H1 (cell line): ENCODE results near the gene BTD.

ENCODE experiments used
- FOSL1 ChIP-seq: IDR thresholded peaks from 2 replicates; pipeline ENCODE4 v1.6.1; 2011; ENCODE audit warnings: mild to moderate bottlenecking, low read depth, low read length, moderate library complexity; ENCODE audit not compliant: insufficient read depth
- JUND ChIP-seq: IDR thresholded peaks from 2 replicates; pipeline ENCODE4 v1.6.1; 2011; ENCODE audit warnings: mild to moderate bottlenecking, improper control_type of control experiment, low read length
- POLR2AphosphoS5 ChIP-seq: IDR thresholded peaks from 2 replicates; pipeline ENCODE4 v1.6.1; 2011; ENCODE audit warnings: low read depth, low read length
- SIN3A ChIP-seq, 2 experiments: IDR thresholded peaks in 1 of 2; conservative IDR thresholded peaks in 1 of 2; 2 replicates each; pipeline ENCODE4 v1.6.1; 2011 to 2012; ENCODE audit warnings: low read length in 2 of 2, improper control_type of control experiment in 1 of 2, low read depth in 1 of 2, mild to moderate bottlenecking in 1 of 2
- SP1 ChIP-seq: IDR thresholded peaks from 2 replicates; pipeline ENCODE4 v1.6.1; 2011; ENCODE audit warnings: low read depth, low read length
- TCF12 ChIP-seq: IDR thresholded peaks from 2 replicates; pipeline ENCODE4 v1.6.1; 2011; ENCODE audit warnings: low read depth, mild to moderate bottlenecking, low read length
- TF ChIP-seq, protein P1 (sequence below), 3 experiments: IDR thresholded peaks; 1 replicate in 2 of 3; 2 replicates in 1 of 3; pipeline versions ENCODE4 v1.5.1 to v1.6.1; 2011; ENCODE audit warnings: low read length in 3 of 3, mild to moderate bottlenecking in 3 of 3, inconsistent platforms in 2 of 3, low read depth in 1 of 3, moderate library complexity in 1 of 3; ENCODE audit not compliant: insufficient read depth in 1 of 3; ENCODE audit errors: control extremely low read depth in 1 of 3

GRCh38 chr3:15690748-15691147 lies 89.2 kb downstream of the BTD start:
- TF ChIP-seq SP1 (no peak), TCF12 (no peak), FOSL1 (no peak), POLR2AphosphoS5 (no peak), SIN3A (conservative IDR thresholded peaks at IDR 0.05 in 1 of 2, IDR thresholded peaks at IDR 0.05 in 1 of 2; ENCODE audit: low read depth in 1 of 2, low read length in 2 of 2) (no peak), JUND (no peak)
- TF ChIP-seq, protein P1, sequence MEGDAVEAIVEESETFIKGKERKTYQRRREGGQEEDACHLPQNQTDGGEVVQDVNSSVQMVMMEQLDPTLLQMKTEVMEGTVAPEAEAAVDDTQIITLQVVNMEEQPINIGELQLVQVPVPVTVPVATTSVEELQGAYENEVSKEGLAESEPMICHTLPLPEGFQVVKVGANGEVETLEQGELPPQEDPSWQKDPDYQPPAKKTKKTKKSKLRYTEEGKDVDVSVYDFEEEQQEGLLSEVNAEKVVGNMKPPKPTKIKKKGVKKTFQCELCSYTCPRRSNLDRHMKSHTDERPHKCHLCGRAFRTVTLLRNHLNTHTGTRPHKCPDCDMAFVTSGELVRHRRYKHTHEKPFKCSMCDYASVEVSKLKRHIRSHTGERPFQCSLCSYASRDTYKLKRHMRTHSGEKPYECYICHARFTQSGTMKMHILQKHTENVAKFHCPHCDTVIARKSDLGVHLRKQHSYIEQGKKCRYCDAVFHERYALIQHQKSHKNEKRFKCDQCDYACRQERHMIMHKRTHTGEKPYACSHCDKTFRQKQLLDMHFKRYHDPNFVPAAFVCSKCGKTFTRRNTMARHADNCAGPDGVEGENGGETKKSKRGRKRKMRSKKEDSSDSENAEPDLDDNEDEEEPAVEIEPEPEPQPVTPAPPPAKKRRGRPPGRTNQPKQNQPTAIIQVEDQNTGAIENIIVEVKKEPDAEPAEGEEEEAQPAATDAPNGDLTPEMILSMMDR (IDR thresholded peaks at IDR 0.05; ENCODE audit: control extremely low read depth in 1 of 3, insufficient read depth in 1 of 3, low read depth in 1 of 3, low read length in 3 of 3): no peak
